Heart left ventricle (tissue), 16 donors: ENCODE results near the gene POLR2J2. TPM values are rescaled to one million over a fixed set of nuclear protein-coding genes. Genes with fewer than 3 reads are reported as not detected.
"Not testable (repeated sequence)": the region's sequence is repeated elsewhere in the genome, so short reads cannot be mapped to it uniquely, and the experiment has no call there.

Source experiments
- ATAC-seq, 4 donors: fragments of 200-7000 bp; cut with Tn5 transposase; one replicate each; pipeline ENCODE4 v1.9.1; 2020 to 2022; ENCODE audit warnings: moderate library complexity in 4 of 4, mild to moderate bottlenecking in 3 of 4, moderate number of reproducible peaks in 1 of 4
- DNase-seq, 5 donors: peaks; one replicate each; pipeline ENCODE4 v3.0.0-alpha.2; 2020
- H3K27ac ChIP-seq, 12 donors: fragments of 200-600 bp; sonication (generic) in 4 of 12; one replicate each; pipeline versions ENCODE4 v1.5.0 to v1.8.0; 2016 to 2022; ENCODE audit warnings: mild to moderate bottlenecking in 2 of 12
- H3K27me3 ChIP-seq, 9 donors: fragments of 200-600 bp; sonication (generic) in 2 of 9; one replicate each; pipeline versions ENCODE4 v1.5.1 to v1.8.0; 2016 to 2022; ENCODE audit warnings: mild to moderate bottlenecking in 3 of 9
- H3K36me3 ChIP-seq, 9 donors: fragments of 200-600 bp; sonication (generic) in 2 of 9; one replicate each; pipeline versions ENCODE4 v1.5.0 to v1.8.0; 2018 to 2022; ENCODE audit warnings: mild to moderate bottlenecking in 2 of 9
- H3K4me1 ChIP-seq, 12 donors: fragments of 200-600 bp; sonication (generic) in 4 of 12; one replicate each; pipeline versions ENCODE4 v1.5.0 to v1.8.0; 2016 to 2022; ENCODE audit warnings: mild to moderate bottlenecking in 3 of 12
- H3K4me3 ChIP-seq, 12 donors: fragments of 200-600 bp; sonication (generic) in 4 of 12; one replicate each; pipeline versions ENCODE4 v1.5.0 to v1.8.0; 2017 to 2022; ENCODE audit warnings: mild to moderate bottlenecking in 9 of 12, moderate library complexity in 4 of 12
- H3K9me3 ChIP-seq, 12 donors: fragments of 200-600 bp; sonication (generic) in 4 of 12; one replicate each; pipeline versions ENCODE4 v1.5.0 to v1.8.0; 2016 to 2022; ENCODE audit warnings: mild to moderate bottlenecking in 1 of 12
- WGBS, 4 donors: extraction: QIAGEN DNeasy Blood & Tissue Kit in 2 of 4; methylation state at CpG; one replicate each; pipeline versions ENCODE4 v1.1.5 to v1.1.7; 2013 to 2018; 5-methylcytosine and 5-hydroxymethylcytosine counted together
- intact Hi-C, 10 donors: fragments of 100-400 bp; cut with DNase I; formaldehyde crosslinking; loops; one replicate each; pipeline versions ENCODE4 v1.11.1 to v1.14.2; 2022
- long read RNA-seq, 3 donors: library from polyadenylated mRNA; unstranded; transcript quantifications; one replicate each; pipeline ENCODE4 v2.0.0, GENCODE V29; 2020 to 2021
- polyA plus RNA-seq, 2 donors: library from polyadenylated mRNA; stranded (reverse); fragments of 200-250 nt; gene quantifications; one replicate each; pipeline ENCODE4 v1.2.3, GENCODE V29; 2013
- total RNA-seq, 9 donors: library from RNA; depleted of rRNA in 2 of 9; stranded (reverse); fragments of >200 nt in 2 of 9; fragmentation: NEBNext Ultra II Directional in 3 of 9; extraction: Animal tissue kit (Norgen Biotek cat#: 25700) in 3 of 9; gene quantifications; one replicate each; pipeline versions ENCODE4 v1.1.0 to v1.2.4, GENCODE V29; 2016 to 2023
- TF ChIP-seq, protein P1 (sequence below), 12 donors: fragments of 200-600 bp; sonication (generic) in 4 of 12; IDR thresholded peaks; one replicate each; pipeline versions ENCODE4 v1.5.0 to v1.8.0; 2018 to 2022; ENCODE audit warnings: antibody characterized with exemption in 12 of 12, mild to moderate bottlenecking in 5 of 12
- donor health status: ischemic (EF 13 %, LVEDD 7.1; RV severe dilation, severe dysfunction).
- donor health status: healthy with polysubstance abuse.
- donor health status: DM: no; HTN: yes; CAD: no.
- donor health status: DM: no; HTN: no; CAD: no.
- donor health status: ischemic (EF 25% LVEDD 6.9; RV normal size, moderate dysfunction).
- donor health status: ischemic (EF 25% LVEDD 5.7; RV mildly dilated, moderate dysfunction).
- donor health status: healthy.
- donor health status: DM: yes; HTN: yes; CAD: no.
- donor health status: ischemic (EF 35%, LVEDD 5.7; RV mildly dilated, moderate dysfunction).
- donor health status: nonischemic (EF 11% LVEDD 7.7; RV severe dilation, severe dysfunction).
- donor health status: DM: yes; HTN: yes; CAD: no.
- donor health status: PGD.
- donor health status: ischemic (EF 29% LVEDD 5.4; RV normal size, mild dysfunction).
- donor health status: nonischemic (EF 23%, LVEDD 6.1; RV moderate dilation, normal function).

POLR2J2 gene
- total RNA-seq (10 to 100 TPM in 1 of 9 donors, 1 to 10 TPM in 6, under 1 TPM in 1, not detected in 1; 0.79 to 12.9 (median 3.3) TPM), polyA plus RNA-seq (1 to 10 TPM in 1 of 2 donors, under 1 TPM in 1; 0.98 to 5.1 TPM)
- long read RNA-seq, donor 1, partial matches to known transcripts: 0 of 4 reads
- long read RNA-seq, donor 1, other reads (novel, unspliced or antisense): 0 of 4 reads
- long read RNA-seq, donor 2: 0 reads
- long read RNA-seq, donor 3: 0 reads

DNA sequence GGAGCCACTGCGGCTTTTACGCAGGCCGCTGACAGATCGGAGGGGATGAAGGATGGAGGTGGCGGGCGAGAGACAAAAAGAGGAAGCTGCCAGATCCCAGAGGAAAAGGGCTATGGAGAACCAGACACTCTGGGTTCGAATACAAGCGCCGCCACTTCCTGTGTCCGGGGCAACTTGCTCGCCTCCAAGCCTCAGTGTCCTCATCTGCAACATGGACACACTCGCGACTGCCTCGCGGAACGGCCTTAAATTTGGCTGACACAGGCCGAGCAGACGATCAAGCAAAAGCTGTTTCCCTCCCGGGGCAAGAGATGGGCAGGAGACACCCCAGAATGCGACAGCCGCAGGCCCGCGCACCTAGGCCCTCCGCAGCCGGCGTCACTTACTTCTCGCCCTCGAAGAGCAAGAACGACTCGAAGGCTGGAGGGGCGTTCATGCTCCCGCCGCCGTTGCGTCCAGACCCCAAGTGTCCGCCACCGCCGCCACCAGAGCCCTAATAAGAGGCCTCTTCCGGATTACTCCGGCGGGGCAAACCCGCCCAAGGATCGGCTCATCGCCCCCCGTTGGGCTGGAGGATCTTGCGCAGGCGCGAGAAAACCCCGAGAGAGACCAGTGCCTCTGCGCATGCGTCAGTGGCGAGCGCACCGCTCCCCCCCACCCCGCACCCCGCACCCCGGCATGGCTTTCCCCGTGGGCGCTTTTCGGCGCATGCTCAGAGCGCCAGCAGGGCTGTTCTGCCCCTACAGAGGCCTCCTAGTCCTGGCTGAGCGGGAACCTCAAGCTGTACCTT, at the start of gene POLR2J2:
Gene POLR2J2, minus strand, starts transcription at position 498 of the 790 bp plus-strand sequence. Its CDS starts 62 bp downstream, at position 436.
- 0 to 1% methylated on average over 12 to 44 of the region's 63 CpGs; no CpG with 5 or more reads in 2 of the 4 donors for WGBS, 4 donors
- H3K9me3 ChIP-seq, H3K27me3 ChIP-seq, H3K4me1 ChIP-seq, H3K36me3 ChIP-seq, intact Hi-C loops: not testable (repeated sequence)
- ATAC-seq (peak; percentile 73 to 91 (median 76)), DNase-seq (peak in 4 of 5 donors; percentile 17 to 96 (median 88))
- H3K27ac ChIP-seq: peak within 1 kb of the TSS in 5 of 12 donors; percentile 22 to 76 (median 46)
- TF ChIP-seq, protein P1, sequence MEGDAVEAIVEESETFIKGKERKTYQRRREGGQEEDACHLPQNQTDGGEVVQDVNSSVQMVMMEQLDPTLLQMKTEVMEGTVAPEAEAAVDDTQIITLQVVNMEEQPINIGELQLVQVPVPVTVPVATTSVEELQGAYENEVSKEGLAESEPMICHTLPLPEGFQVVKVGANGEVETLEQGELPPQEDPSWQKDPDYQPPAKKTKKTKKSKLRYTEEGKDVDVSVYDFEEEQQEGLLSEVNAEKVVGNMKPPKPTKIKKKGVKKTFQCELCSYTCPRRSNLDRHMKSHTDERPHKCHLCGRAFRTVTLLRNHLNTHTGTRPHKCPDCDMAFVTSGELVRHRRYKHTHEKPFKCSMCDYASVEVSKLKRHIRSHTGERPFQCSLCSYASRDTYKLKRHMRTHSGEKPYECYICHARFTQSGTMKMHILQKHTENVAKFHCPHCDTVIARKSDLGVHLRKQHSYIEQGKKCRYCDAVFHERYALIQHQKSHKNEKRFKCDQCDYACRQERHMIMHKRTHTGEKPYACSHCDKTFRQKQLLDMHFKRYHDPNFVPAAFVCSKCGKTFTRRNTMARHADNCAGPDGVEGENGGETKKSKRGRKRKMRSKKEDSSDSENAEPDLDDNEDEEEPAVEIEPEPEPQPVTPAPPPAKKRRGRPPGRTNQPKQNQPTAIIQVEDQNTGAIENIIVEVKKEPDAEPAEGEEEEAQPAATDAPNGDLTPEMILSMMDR (IDR thresholded peaks at IDR 0.05): peak in 2 of 12 donors; percentile 15 to 30
- H3K4me3 ChIP-seq: peak within 1 kb of the TSS in 10 of 12 donors; percentile 30 to 68 (median 54)

DNA sequence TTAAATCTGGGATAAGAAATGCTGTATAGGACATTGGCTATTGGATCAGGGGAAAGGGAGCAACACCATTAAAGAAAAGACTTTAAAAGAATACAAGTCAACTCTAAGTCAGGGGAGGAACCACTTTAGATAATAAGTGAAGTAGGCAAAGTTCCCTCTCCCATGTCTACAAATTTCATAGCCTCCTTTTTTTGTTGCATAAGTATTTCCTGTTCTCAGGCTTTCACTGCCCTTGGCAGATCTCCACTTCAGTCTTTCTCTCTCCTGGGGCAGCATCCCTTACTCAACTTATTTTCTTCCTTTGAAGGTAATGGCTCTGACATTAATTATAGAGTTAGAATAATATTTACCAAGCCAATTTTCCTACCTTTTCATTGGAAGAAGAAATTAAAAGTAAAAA, 47.0 kb upstream of the POLR2J2 start:
- intact Hi-C loops, H3K9me3 ChIP-seq, DNase-seq, ATAC-seq, H3K27ac ChIP-seq, H3K4me1 ChIP-seq, H3K4me3 ChIP-seq, H3K36me3 ChIP-seq, H3K27me3 ChIP-seq: not testable (repeated sequence)

DNA sequence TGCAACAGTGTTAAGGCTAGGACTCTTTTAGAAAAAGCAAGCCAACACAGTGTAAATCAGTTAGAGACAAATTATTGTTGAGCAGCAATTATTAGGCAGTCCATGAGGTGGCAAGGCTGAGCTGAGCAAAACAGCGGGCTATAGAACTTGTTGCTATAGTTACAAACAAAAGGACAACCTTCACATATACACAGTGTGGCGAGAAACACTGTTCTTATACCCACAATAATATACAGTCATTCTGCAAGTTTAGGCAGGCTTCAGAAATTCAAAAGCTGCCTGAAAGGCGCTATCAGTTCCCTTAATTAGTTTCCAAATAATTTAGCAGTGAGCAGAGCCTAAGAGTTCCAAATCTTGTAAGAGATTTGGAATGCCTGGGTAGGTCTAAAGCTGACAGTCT, 44.3 kb upstream of the POLR2J2 start:
- H3K9me3 ChIP-seq, H3K27ac ChIP-seq, H3K36me3 ChIP-seq, DNase-seq, intact Hi-C loops, H3K27me3 ChIP-seq, H3K4me3 ChIP-seq, ATAC-seq, H3K4me1 ChIP-seq: not testable (repeated sequence)
- 73 to 85% (median 75%) methylated on average over 2 to 3 of the region's 3 CpGs for WGBS, 4 donors

DNA sequence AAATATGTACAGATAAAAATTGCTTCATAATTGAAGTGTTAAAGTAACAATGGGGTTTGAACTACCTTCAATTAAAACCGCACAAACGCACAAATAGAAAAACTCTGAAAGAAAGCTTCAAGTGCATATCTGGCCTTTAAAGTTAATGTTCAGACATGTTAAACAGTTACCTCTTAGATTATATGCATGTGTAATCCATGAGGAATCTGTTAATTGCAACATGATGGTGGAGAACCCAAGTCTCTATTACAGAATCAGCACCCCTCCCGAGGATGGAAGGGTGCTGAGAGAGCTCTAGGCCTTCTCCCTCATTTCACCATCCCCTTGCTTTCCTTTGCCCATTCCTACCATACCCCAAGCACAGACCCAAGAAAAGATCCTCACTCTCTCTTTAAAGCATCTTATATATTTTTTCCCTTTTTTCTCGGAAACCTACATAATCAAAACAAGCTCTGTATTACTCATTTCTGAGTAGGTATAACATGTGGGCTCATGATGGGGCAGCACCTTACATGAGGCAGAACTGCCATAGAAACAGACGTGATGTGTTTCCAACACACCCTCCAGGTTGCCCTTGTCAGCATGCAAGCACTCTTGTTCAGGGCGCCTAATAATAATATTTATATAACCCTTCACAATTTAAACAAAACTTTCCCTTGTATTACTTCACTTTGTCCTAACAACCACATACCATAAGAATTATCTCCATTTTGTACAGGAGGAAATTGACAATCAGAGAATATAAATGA, 43.5 kb upstream of the POLR2J2 start:
- H3K27ac ChIP-seq, H3K4me3 ChIP-seq: not testable (repeated sequence)

DNA sequence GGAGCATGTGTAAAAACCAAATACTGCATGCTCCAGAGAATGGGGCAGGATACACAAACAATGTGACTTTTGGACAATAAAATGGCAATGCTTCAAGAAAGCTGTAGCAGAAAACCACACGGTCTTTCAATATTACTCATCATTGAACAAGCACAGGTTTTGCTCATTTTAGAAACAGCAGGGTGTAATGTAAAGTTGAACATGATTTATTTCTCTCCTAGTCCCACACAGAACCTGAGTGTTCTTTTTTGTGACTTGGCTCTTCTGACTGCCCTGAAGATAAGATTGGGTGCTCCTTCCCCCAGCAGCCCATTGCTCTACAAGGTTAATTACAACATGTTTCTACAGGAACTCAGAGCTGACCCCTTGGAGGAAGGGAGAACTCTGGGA, 42.2 kb upstream of the POLR2J2 start:
- H3K4me3 ChIP-seq, H3K36me3 ChIP-seq, H3K27ac ChIP-seq, ATAC-seq, H3K9me3 ChIP-seq, DNase-seq, H3K4me1 ChIP-seq, intact Hi-C loops, H3K27me3 ChIP-seq: not testable (repeated sequence)
- no CpG with 5 or more reads among the region's 1 CpG for whole genome bisulfite sequencing, 4 donors

More for the DNA sequence above, 43.5 kb upstream of the POLR2J2 start:
- H3K36me3 ChIP-seq, intact Hi-C loops, H3K9me3 ChIP-seq, H3K4me1 ChIP-seq, ATAC-seq, DNase-seq, H3K27me3 ChIP-seq: not testable (repeated sequence)
- WGBS, 4 donors: 86 to 92% (median 88%) methylated on average over 4 to 6 of the region's 6 CpGs

DNA sequence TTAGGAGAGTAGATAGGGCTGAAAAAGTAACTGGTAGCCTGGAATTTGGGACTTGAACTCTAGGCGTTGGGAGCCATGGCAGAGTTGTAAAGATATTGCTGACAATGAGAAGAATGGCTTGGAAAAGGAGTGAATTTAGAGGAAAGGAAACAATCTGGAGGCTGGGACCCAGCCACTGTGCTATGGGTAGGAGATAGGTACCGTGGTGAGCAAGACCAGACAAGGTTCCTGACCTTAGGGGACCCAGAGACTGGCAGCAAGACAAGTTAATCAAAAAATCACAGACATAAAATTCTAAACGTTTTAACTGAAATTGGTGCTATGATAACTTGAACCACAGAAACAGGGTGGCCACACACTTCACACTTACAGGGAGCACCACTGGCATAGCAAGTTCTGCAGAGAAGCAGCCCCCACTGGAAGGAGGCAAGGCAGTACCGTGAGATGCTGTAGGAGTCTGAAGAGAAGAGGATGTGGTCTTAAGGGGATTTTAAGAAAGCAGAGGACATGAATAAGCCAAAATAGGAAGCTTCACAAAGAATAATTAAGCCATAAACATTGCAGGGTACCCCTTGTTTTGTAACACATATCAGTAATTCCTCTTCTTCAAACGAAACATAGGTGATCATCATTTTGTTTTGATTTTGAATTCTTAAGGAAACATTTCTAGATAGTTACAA, 41.7 kb upstream of the POLR2J2 start:
- DNase-seq, H3K9me3 ChIP-seq, H3K4me1 ChIP-seq, intact Hi-C loops, H3K36me3 ChIP-seq, H3K27ac ChIP-seq, H3K4me3 ChIP-seq, H3K27me3 ChIP-seq, ATAC-seq: not testable (repeated sequence)
- WGBS, 4 donors: 42 to 56% (median 47%) methylated on average over 5 of the region's 5 CpGs

DNA sequence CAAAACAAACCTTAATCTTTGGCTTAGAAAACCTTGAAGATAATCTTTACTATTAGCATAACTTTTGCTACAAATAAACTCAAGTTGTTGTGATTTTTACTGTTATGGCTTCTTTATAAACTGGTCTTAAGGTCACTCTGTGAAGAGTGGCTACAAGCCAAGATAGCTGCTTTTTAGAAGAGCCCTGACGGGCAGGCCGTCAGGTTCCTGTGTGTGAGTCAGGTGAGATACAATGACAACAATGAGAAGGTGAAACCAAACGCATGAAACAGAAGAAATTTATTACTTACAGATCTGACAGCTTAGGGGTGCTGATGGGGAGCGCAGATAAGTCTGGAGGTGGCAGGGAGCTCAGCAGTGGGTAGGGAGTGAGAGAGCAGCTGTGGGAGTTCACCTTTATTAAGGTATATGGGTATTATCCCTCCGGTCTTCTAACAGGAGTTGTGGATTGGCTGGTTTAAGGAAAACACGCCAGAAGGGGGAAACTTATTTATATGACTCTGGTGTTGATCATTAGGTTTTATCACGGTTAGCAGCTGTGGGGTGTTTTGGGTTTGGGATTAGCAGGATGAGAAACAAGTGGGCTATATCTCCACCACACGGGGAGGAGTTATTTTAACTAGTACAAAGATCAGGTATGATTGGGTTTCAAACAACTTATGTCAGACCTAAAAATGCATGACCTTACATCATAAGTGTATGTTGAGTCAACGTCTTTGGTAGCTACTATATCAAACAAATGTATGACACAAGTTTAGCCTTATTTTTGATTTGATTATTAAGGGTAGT, 27.7 kb upstream of the POLR2J2 start:
- H3K4me3 ChIP-seq, H3K36me3 ChIP-seq, DNase-seq, ATAC-seq, H3K27ac ChIP-seq, H3K27me3 ChIP-seq, intact Hi-C loops, H3K4me1 ChIP-seq, H3K9me3 ChIP-seq: not testable (repeated sequence)
- WGBS, 4 donors: 67 to 78% (median 73%) methylated on average over 9 of the region's 9 CpGs

DNA sequence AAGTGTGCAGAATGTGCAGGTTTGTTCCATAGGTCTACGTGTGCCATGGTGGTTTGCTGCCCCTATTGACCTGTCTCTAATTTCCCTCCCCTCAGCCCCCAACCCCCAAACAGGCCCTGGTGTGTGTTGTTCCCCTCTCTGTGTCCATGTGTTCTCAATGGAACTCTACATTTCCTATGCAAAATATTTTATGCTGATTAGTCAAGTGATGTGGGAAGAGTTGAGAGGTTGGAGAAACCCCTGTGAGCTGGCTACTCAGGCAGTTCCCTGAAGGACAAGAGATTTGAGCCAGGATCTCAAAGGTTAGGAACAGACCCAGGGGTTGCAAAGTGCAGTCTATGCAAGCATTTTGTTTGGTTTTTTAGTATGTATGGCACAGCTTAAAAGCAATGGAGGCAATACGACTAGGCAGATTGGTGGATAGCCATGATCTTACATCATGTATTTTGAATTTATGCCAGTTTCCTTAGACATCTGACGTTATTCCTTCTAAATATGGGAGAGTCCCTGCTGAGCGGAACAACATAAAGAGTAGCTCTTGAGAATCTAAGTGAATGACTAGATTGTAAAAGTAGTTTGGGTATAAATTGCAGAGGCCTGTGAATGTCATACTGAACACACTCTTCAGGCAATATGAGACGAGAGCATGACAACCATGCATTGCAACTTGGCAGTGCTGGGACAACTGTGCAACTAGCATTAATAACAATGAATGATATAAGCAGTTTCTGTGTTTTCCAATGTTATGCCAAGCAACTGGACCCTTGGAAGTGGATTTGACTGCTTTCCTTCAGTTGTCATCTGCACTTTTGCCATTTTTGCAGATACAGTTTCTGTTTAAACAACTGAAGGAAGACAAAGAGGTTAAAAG, 26.4 kb upstream of the POLR2J2 start:
- H3K4me3 ChIP-seq: not testable (repeated sequence)
- WGBS, 4 donors: 54 to 68% (median 67%) methylated on average over 5 of the region's 5 CpGs

More for the DNA sequence above, 26.4 kb upstream of the POLR2J2 start:
- H3K4me1 ChIP-seq, H3K27ac ChIP-seq, ATAC-seq, H3K9me3 ChIP-seq, intact Hi-C loops, DNase-seq, H3K36me3 ChIP-seq, H3K27me3 ChIP-seq: not testable (repeated sequence)
